Duodenal mucosa (tissue), 2 donors: Measurements from ENCODE around the gene MTA3.
A peak's percentile ranks its signal among the peaks of the same experiment; 100 is the strongest.

ENCODE experiments used
- H3K27ac ChIP-seq: one replicate; pipeline ENCODE4 v1.7.0; 2013; ENCODE audit warnings: low read depth, low read length
- H3K27me3 ChIP-seq, 2 donors: one replicate each; pipeline ENCODE4 v1.7.0; 2013; ENCODE audit warnings: low read length in 2 of 2, control low read depth in 1 of 2; ENCODE audit not compliant: insufficient read depth in 2 of 2, control insufficient read depth in 1 of 2
- H3K36me3 ChIP-seq, 2 donors: one replicate each; pipeline ENCODE4 v1.7.0; 2013; ENCODE audit warnings: low read length in 2 of 2, control low read depth in 1 of 2; ENCODE audit not compliant: insufficient read depth in 2 of 2, control insufficient read depth in 1 of 2
- H3K4me1 ChIP-seq, 2 donors: one replicate each; pipeline ENCODE4 v1.7.0; 2013; ENCODE audit warnings: low read length in 2 of 2, control low read depth in 1 of 2; ENCODE audit not compliant: insufficient read depth in 2 of 2, control insufficient read depth in 1 of 2
- H3K4me3 ChIP-seq, 2 donors: one replicate each; pipeline ENCODE4 v1.7.0; 2013; ENCODE audit warnings: low read length in 2 of 2, low read depth in 1 of 2
- H3K9ac ChIP-seq, 2 donors: one replicate each; pipeline ENCODE4 v1.7.0; 2013; ENCODE audit warnings: low read length in 2 of 2, low read depth in 1 of 2
- H3K9me3 ChIP-seq, 2 donors: one replicate each; pipeline ENCODE4 v1.7.0; 2013; ENCODE audit warnings: low read length in 2 of 2, control low read depth in 1 of 2; ENCODE audit not compliant: control insufficient read depth in 1 of 2

The MTA3 gene

DNA sequence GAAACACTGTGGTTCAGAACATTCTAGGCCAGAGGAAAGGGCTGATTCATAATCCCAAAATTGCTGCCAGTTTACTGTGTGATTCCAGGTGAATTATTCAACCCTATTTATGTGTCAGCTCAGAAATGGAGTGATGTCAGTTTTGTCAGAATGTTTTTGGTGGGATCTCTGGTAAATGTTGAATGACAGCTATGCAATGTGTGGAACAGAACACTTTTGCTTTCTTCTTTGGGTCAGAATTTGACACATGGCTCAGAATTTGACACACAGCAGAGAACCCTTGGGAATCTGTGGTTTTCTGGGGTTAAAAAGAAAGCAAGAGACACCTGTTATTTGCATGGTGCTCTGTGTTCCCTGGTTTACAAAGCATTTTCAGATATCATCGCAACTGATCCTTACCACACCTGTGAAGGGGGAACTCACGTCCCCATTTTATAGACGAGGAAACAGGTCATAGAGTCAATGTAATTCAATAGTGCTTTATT is 1.6 kb upstream of the MTA3 start:
- H3K4me1 ChIP-seq: peaks cover 19 to 21% of the 10 kb centered on the region in 2 donors
- H3K9ac ChIP-seq: no peak overlapping the region
- H3K36me3 ChIP-seq: no peaks in the 10 kb centered on the region
- no peaks in the 10 kb centered on the region for H3K27me3 ChIP-seq
- no peak overlapping the region for H3K27ac ChIP-seq
- no peak overlapping the region for H3K4me3 ChIP-seq
- no peaks in the 10 kb centered on the region for H3K9me3 ChIP-seq

DNA sequence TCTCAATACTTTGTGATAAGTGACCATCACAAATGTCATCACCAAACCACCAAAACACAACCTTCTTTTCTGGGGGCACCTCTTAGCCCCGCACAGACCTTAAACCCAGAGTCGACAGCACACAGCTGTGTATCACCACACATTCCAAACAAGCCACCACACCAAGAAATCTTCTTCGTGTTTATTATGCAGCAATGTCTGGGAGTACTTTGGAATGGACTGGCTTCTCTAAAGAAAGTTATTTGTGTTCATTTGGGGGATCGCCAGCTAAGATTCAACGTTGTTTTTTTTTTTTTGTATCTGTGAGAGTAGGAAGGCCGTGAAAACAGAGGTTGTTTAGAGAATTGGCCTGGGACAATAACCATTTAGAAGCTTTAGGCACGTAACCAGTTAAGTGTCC is 1.1 kb upstream of the MTA3 start:
- Histone ChIP-seq H3K27me3 (no peaks in the 10 kb centered on the region), H3K4me3 (peak overlapping the region in 1 of 2 donors; percentile 32), H3K36me3 (no peaks in the 10 kb centered on the region), H3K9me3 (no peaks in the 10 kb centered on the region), H3K27ac (no peak overlapping the region), H3K4me1 (peaks cover 14 to 17% of the 10 kb centered on the region in 2 donors), H3K9ac (peak overlapping the region in 1 of 2 donors; percentile 20)

- Histone ChIP-seq H3K36me3 (no peaks in the 10 kb centered on the region), H3K27me3 (no peaks in the 10 kb centered on the region), H3K9me3 (no peaks in the 10 kb centered on the region), H3K9ac (peak overlapping the region in 1 of 2 donors; percentile 20), H3K4me1 (peaks cover 9 to 12% of the 10 kb centered on the region in 2 donors), H3K27ac (no peak overlapping the region), H3K4me3 (peak overlapping the region; percentile 32 to 35)
Measured at GRCh38 chr2:42567806-42568400, 529 bp upstream of the MTA3 start.

DNA sequence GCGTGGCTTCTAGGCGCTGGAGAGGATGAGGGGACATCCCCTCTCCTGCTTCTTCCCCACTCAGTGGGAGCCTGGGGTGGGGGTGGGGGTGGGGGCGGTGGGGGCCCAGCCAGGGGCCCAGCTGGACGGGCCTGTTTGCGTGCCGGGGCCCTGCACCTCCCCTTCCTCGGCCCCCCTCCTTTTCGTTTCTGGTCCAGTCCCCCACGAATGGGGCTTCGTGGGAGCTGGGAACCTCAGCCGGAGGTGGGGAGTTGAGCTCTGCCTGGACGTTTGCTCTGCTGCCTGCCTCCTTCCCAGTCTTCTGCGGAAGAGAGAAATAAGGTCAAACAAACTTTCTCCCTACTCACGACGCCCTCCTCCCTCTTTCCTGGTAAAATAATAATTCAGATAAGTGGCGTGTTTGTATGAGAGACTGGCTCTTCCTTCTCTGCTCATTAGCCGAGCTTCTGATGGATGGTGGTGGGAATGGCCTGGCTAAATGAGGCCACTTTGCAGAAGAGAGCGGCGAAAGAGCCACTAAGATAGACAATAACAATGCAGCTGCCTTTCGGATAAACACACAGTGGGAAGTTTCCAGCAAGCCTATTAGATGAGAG is 782 bp downstream of the MTA3 start:
- H3K4me3 ChIP-seq: peak overlapping the region; percentile 73 to 83
- H3K27me3 ChIP-seq: no peaks in the 10 kb centered on the region
- peak overlapping the region; percentile 59 for H3K27ac ChIP-seq
- H3K4me1 ChIP-seq: peaks cover 6 to 9% of the 10 kb centered on the region in 2 donors
- peak overlapping the region; percentile 50 to 65 for H3K9ac ChIP-seq
- H3K9me3 ChIP-seq: no peaks in the 10 kb centered on the region
- H3K36me3 ChIP-seq: no peaks in the 10 kb centered on the region

DNA sequence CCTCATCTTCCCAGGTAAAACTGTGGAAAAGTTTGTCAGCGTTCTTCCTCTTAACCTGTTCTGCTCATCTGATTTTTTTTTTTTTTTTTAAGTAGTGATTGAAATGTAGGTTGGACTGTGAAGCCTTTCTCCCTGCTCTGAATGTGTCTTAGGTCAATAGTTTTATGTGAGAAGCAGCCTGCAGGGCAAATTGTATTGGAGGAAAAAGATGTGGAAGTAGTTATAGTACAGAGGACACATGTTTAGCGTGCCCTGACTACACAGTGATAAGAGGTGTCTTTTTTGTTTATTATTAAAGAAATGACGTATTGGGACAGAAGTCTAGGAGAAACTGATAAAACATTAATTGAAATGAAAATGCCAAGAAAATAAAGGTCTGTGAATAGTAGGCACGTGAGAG is 1.5 kb downstream of the MTA3 start:
- peak overlapping the region; percentile 73 to 83 for H3K4me3 ChIP-seq
- H3K27ac ChIP-seq: no peak overlapping the region
- peak overlapping the region in 1 of 2 donors; percentile 50 for H3K9ac ChIP-seq
- no peaks in the 10 kb centered on the region for H3K27me3 ChIP-seq
- H3K4me1 ChIP-seq: peaks cover 6 to 9% of the 10 kb centered on the region in 2 donors
- peaks cover 0 to 3% of the 10 kb centered on the region in 2 donors for H3K36me3 ChIP-seq
- no peaks in the 10 kb centered on the region for H3K9me3 ChIP-seq

DNA sequence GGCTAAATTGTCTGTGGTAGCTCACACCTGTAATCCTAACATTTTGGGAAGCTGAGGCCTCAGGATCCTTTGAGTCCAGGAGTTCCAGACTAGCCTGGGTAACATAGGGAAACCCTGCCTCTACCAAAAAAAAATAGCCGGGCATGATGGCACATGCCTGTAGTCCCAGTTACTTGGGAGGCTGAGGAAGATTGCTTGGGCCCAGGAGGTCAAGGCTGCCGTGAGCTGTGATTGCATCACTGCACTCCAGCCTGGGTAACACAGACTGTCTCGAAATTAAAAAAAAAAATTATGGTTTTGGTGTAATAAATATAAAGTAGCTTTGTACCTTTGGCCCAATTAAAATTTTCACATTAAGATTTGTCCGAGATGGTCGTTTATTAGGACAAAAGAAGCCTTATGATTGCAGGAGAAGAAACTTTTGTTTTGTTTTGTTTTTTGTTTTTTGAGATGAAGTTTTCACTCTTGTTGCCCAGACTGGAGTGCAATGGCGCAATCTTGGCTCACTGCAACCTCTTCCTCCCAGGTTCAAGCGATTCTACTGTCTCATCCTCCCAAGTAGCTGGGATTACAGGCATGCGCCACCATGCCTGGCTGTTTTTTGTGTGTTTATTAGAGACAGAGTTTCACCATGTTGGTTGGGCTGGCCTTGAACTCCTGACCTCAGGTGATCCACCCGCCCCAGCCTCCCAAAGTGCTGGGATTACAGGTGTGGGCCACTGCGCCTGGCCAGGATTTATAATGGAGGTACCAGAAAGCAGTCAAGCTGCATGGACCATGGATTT is 4.1 kb downstream of the MTA3 start:
- H3K36me3 ChIP-seq: peaks cover 0 to 5% of the 10 kb centered on the region in 2 donors
- H3K9me3 ChIP-seq: no peaks in the 10 kb centered on the region
- H3K27me3 ChIP-seq: no peaks in the 10 kb centered on the region
- H3K27ac ChIP-seq: no peak overlapping the region
- H3K9ac ChIP-seq: no peak overlapping the region
- peaks cover 6 to 9% of the 10 kb centered on the region in 2 donors for H3K4me1 ChIP-seq
- H3K4me3 ChIP-seq: no peak overlapping the region

GRCh38 chr2:42573256-42573655 is 4.8 kb downstream of the MTA3 start:
- H3K9ac ChIP-seq: no peak overlapping the region
- no peaks in the 10 kb centered on the region for H3K27me3 ChIP-seq
- no peak overlapping the region for H3K27ac ChIP-seq
- peaks cover 6 to 9% of the 10 kb centered on the region in 2 donors for H3K4me1 ChIP-seq
- no peak overlapping the region for H3K4me3 ChIP-seq
- H3K36me3 ChIP-seq: peaks cover 0 to 6% of the 10 kb centered on the region in 2 donors
- no peaks in the 10 kb centered on the region for H3K9me3 ChIP-seq

DNA sequence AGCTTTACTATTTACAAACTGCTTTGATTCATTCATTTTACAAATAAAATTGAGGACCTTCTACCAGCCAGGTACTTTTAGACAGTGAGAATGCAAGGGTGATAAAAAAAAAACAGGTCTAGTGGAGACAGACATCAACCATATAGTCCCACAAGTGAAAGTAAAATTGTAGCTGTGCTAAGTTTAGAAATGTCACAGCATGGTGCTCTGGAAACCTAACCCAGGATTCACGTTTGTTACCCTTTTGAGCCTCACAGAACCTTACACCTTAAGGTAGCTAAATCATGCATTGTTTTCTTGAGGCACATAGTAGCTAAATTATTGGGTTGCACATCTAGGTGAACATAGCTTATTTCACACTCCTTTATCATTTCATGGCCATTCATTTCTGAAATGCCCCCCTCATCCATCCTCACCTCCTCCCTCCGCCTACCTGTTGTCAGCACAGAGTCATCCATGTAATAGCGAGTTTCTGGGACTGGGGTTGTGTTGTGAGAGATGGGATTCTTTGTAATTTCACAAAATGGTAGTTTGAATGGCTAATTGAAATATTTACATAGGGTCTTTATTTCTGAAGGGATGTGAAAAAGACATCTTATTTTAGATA is 7.1 kb downstream of the MTA3 start:
- Histone ChIP-seq H3K27me3 (no peaks in the 10 kb centered on the region), H3K27ac (no peak overlapping the region), H3K36me3 (peaks cover 0 to 25% of the 10 kb centered on the region in 2 donors), H3K4me1 (no peaks in the 10 kb centered on the region), H3K9ac (no peak overlapping the region), H3K4me3 (no peak overlapping the region), H3K9me3 (no peaks in the 10 kb centered on the region)

DNA sequence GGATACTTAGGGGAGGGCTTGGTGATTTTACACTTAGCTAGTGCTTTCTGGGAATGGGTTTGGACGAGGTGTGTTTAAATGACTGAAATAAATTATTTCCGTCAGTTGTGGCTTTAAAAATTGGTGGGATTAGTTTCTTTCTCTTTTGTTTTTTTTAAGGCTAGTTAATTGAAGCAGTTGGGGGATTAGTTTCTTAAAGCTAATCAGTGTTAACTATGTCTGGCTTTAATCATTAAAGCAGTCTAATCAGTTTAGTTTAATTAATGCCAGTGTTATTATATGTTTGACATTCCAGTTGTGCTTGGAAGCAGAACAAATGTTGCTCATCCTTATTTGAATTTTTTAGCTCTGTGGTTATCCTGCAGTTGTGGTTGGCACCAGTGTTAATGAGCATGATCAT is 10.2 kb downstream of the MTA3 start:
- Histone ChIP-seq H3K27ac (no peak overlapping the region), H3K4me3 (no peak overlapping the region), H3K27me3 (no peaks in the 10 kb centered on the region), H3K9me3 (no peaks in the 10 kb centered on the region), H3K36me3 (peaks cover 10 to 37% of the 10 kb centered on the region in 2 donors), H3K4me1 (no peaks in the 10 kb centered on the region), H3K9ac (no peak overlapping the region)

GRCh38 chr2:42581257-42581656 is 12.8 kb downstream of the MTA3 start:
- H3K9ac ChIP-seq: no peak overlapping the region
- no peaks in the 10 kb centered on the region for H3K9me3 ChIP-seq
- no peak overlapping the region for H3K4me3 ChIP-seq
- no peak overlapping the region for H3K27ac ChIP-seq
- peaks cover 10 to 32% of the 10 kb centered on the region in 2 donors for H3K36me3 ChIP-seq
- no peaks in the 10 kb centered on the region for H3K4me1 ChIP-seq
- H3K27me3 ChIP-seq: no peaks in the 10 kb centered on the region
